Lung (tissue), 12 donors: Measurements from ENCODE around the gene COG7. TPM values are rescaled to one million over a fixed set of nuclear protein-coding genes. Genes with fewer than 3 reads are reported as not detected.

Experiments used
- ATAC-seq: fragments of 200-7000 bp; cut with Tn5 transposase; one replicate; pipeline ENCODE4 v1.9.1; 2020; ENCODE audit warnings: moderate number of reproducible peaks; ENCODE audit not compliant: insufficient read depth, low FRiP score
- DNase-seq, 3 donors: peaks; one replicate each; pipeline ENCODE4 v3.0.0-alpha.2; 2013 to 2017
- H3K27ac ChIP-seq, 2 donors: one replicate each; pipeline ENCODE4 v1.5.1; 2013; ENCODE audit warnings: mild to moderate bottlenecking in 2 of 2, moderate library complexity in 2 of 2, control low read depth in 1 of 2, inconsistent platforms in 1 of 2, low read depth in 1 of 2, low read length in 1 of 2
- H3K27me3 ChIP-seq, 3 donors: one replicate each; pipeline ENCODE4 v1.5.1; 2013; ENCODE audit warnings: low read length in 2 of 3; ENCODE audit not compliant: control insufficient read depth in 3 of 3, insufficient read depth in 3 of 3
- H3K36me3 ChIP-seq, 4 donors: one replicate each; pipeline ENCODE4 v1.5.1; 2013; ENCODE audit warnings: low read length in 4 of 4, mild to moderate bottlenecking in 1 of 4, moderate library complexity in 1 of 4; ENCODE audit not compliant: control insufficient read depth in 4 of 4, insufficient read depth in 4 of 4
- H3K4me1 ChIP-seq, 5 donors: one replicate each; pipeline ENCODE4 v1.5.1; 2013; ENCODE audit warnings: low read length in 5 of 5, mild to moderate bottlenecking in 2 of 5, moderate library complexity in 1 of 5; ENCODE audit not compliant: control insufficient read depth in 5 of 5, insufficient read depth in 5 of 5
- H3K4me3 ChIP-seq: one replicate; pipeline ENCODE4 v1.5.1; 2013; ENCODE audit warnings: mild to moderate bottlenecking, control low read depth, moderate library complexity
- H3K9ac ChIP-seq, 2 donors: one replicate each; pipeline ENCODE4 v1.5.1; 2013; ENCODE audit warnings: low read length in 2 of 2, control low read depth in 1 of 2; ENCODE audit not compliant: insufficient read depth in 1 of 2
- H3K9me3 ChIP-seq, 4 donors: one replicate each; pipeline ENCODE4 v1.5.1; 2013; ENCODE audit warnings: low read length in 3 of 4, mild to moderate bottlenecking in 1 of 4, moderate library complexity in 1 of 4; ENCODE audit not compliant: control insufficient read depth in 4 of 4, insufficient read depth in 3 of 4
- CTCF ChIP-seq: IDR thresholded peaks from 2 replicates; pipeline ENCODE4 v1.5.1; 2012; ENCODE audit warnings: mild to moderate bottlenecking; ENCODE audit errors: control extremely low read depth, extremely low read depth
- WGBS, 2 donors: extraction: QIAGEN DNeasy Blood & Tissue Kit; methylation state at CpG; one replicate each; pipeline ENCODE4 v1.1.7; 2013; 5-methylcytosine and 5-hydroxymethylcytosine counted together
- polyA plus RNA-seq, 2 donors: library from polyadenylated mRNA; stranded (reverse); fragments of 200-250 nt; gene quantifications; one replicate each; pipeline ENCODE4 v1.2.1, GENCODE V29; 2013
- total RNA-seq, 2 donors: library from RNA; depleted of rRNA in 1 of 2; stranded (reverse); fragments of >200 nt in 1 of 2; gene quantifications; one replicate each; pipeline ENCODE4 v1.2.1, GENCODE V29; 2014 to 2021
- donor health status: control.
- donor health status: control.
- donor health status: Bipolar disorder and iron deficiency.
- donor health status: healthy.
- donor health status: DM: yes; HTN: yes; CAD: no.

COG7 gene
- total and polyA plus RNA-seq, 4 donors, result 14.9 to 34.0 (median 20.0) TPM

GRCh38 chr16:23408242-23408822, 44.7 kb downstream of the COG7 start:
- no peak for ATAC-seq
- H3K27ac ChIP-seq, result peak overlapping the region in 1 of 2 donors; percentile 45

GRCh38 chr16:23407436-23408127, 45.4 kb downstream of the COG7 start:
- H3K27ac ChIP-seq, result no peak overlapping the region
- ATAC-seq (no peak), DNase-seq (no peak)
- peaks cover 33 to 47% (median 42%) of the 10 kb centered on the region in 4 donors for H3K36me3 ChIP-seq
- TF ChIP-seq CTCF, result no peak
- peaks cover 0 to 5% (median 0%) of the 10 kb centered on the region in 5 donors for H3K4me1 ChIP-seq
- H3K27me3 ChIP-seq, result no peaks in the 10 kb centered on the region
- no peak overlapping the region for H3K4me3 ChIP-seq
- WGBS, 2 donors, result 96% methylated on average over 9 of the region's 9 CpGs
- H3K9me3 ChIP-seq, result no peaks in the 10 kb centered on the region
- no peak overlapping the region for H3K9ac ChIP-seq

More at GRCh38 chr16:23408242-23408822, 44.7 kb downstream of the COG7 start:
- WGBS, 2 donors, result 95 to 96% methylated on average over 8 to 19 of the region's 21 CpGs
- TF ChIP-seq CTCF, result no peak
- Histone ChIP-seq H3K36me3 (peaks cover 33 to 43% (median 38%) of the 10 kb centered on the region in 4 donors), H3K9ac (no peak overlapping the region), H3K4me1 (peaks cover 0 to 5% (median 0%) of the 10 kb centered on the region in 5 donors), H3K27me3 (no peaks in the 10 kb centered on the region), H3K9me3 (no peaks in the 10 kb centered on the region), H3K4me3 (no peak overlapping the region)
- DNase-seq, result no peak

- Histone ChIP-seq H3K4me1 (peaks cover 0 to 5% (median 0%) of the 10 kb centered on the region in 5 donors), H3K36me3 (peaks cover 33 to 43% (median 39%) of the 10 kb centered on the region in 4 donors), H3K27me3 (no peaks in the 10 kb centered on the region), H3K9me3 (no peaks in the 10 kb centered on the region), H3K4me3 (no peak overlapping the region), H3K9ac (no peak overlapping the region), H3K27ac (no peak overlapping the region)
- no peak for DNase-seq
- 94% methylated on average over 6 of the region's 6 CpGs for WGBS, 2 donors
- no peak for ATAC-seq
- no peak for TF ChIP-seq CTCF
Observed at GRCh38 chr16:23406546-23407240, 46.3 kb downstream of the COG7 start.
